Measurements from ENCODE around the gene NANOS2. TPM values are rescaled to one million over a fixed set of nuclear protein-coding genes. Genes with fewer than 3 reads are reported as not detected.

Gene NANOS2
- total and polyA plus RNA-seq, 4 donors = not detected

DNA sequence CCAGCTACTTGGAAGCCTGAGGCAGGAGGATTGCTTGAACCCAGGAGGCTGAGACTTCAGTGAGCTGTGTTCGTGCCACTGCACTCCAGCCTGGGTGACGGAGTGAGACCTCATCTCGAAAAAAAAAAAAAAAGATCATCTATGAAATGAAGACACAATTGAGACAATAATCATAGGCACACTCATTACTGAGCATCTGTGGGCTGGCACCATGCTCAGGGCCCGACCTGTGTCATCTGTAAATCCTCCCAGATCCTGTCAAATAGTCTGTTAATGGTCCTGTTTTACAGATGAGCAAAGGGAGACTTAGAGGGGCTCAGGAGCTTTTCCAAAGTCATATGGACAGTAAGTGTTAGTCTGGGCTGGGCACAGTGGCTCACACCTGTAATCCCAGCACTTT, 4.1 kb upstream of the NANOS2 start:
- 65 to 73% methylated on average over 4 of the region's 4 CpGs for WGBS, 2 donors
- no peak overlapping the region for H3K4me3 ChIP-seq (ENCODE audit: low read length in 2 of 2)
- H3K27me3 ChIP-seq (ENCODE audit: control insufficient read depth in 1 of 2, insufficient read depth in 2 of 2, low read length in 1 of 2) = no peaks in the 10 kb centered on the region
- H3K27ac ChIP-seq (ENCODE audit: low read depth in 1 of 2, low read length in 2 of 2) = no peak overlapping the region
- H3K4me1 ChIP-seq (ENCODE audit: control insufficient read depth in 1 of 2, insufficient read depth in 2 of 2, low read length in 2 of 2) = no peaks in the 10 kb centered on the region
- ATAC-seq (ENCODE audit: low FRiP score) (no peak), DNase-seq (no peak)
- H3K9me3 ChIP-seq (ENCODE audit: control insufficient read depth, low read length) = no peaks in the 10 kb centered on the region
- intact Hi-C loops (cut with DNase I) = no loop called here
- H3K36me3 ChIP-seq (ENCODE audit: control insufficient read depth in 1 of 2, insufficient read depth in 2 of 2, low read length in 1 of 2) = no peaks in the 10 kb centered on the region

DNA sequence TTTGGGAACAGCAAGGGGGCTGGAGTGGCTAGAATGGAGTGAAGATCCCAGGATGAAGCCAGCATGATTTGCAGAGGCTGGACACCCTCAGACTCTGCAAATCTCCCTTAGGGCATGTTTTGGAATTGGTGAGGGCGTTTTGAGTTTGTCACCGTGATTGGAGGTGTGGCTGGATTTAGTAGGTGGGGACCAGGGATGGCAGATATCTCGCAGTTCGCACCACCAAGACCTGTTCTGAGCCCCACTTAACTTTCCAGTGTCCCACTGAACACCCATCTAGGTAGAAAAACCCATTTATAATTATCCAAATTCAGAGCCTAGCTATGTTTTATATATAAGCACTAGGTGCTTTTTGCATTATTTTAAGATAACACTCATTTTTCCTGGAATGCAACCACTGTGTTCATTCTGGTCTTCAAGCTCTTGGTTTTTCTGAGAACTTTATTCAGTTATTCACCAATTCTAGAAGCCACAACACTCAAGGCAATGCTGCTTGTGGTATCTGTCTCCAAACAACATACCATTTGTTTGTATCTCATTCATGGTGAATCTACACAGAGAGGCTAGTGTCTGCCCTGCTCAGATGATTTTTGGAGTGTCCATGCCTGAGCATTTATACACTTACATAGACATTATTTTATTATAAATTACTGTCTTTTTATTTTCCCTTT, 3.0 kb upstream of the NANOS2 start:
- DNase-seq (no peak), ATAC-seq (ENCODE audit: low FRiP score) (no peak)
- no peaks in the 10 kb centered on the region for H3K27me3 ChIP-seq (ENCODE audit: control insufficient read depth in 1 of 2, insufficient read depth in 2 of 2, low read length in 1 of 2)
- H3K9me3 ChIP-seq (ENCODE audit: control insufficient read depth, low read length) = no peaks in the 10 kb centered on the region
- H3K36me3 ChIP-seq (ENCODE audit: control insufficient read depth in 1 of 2, insufficient read depth in 2 of 2, low read length in 1 of 2) = no peaks in the 10 kb centered on the region
- H3K4me1 ChIP-seq (ENCODE audit: control insufficient read depth in 1 of 2, insufficient read depth in 2 of 2, low read length in 2 of 2) = no peaks in the 10 kb centered on the region
- WGBS, 2 donors = 51 to 61% methylated on average over 4 of the region's 4 CpGs
- intact Hi-C loops (cut with DNase I) = no loop called here
- no peak overlapping the region for H3K27ac ChIP-seq (ENCODE audit: low read depth in 1 of 2, low read length in 2 of 2)
- no peak overlapping the region for H3K4me3 ChIP-seq (ENCODE audit: low read length in 2 of 2)

- H3K27ac ChIP-seq (ENCODE audit: low read depth in 1 of 2, low read length in 2 of 2) = no peak overlapping the region
- DNase-seq (no peak), ATAC-seq (ENCODE audit: low FRiP score) (no peak)
- 64 to 73% methylated on average over 8 of the region's 8 CpGs for WGBS, 2 donors
- intact Hi-C loops (cut with DNase I) = no loop called here
- H3K27me3 ChIP-seq (ENCODE audit: control insufficient read depth in 1 of 2, insufficient read depth in 2 of 2, low read length in 1 of 2) = no peaks in the 10 kb centered on the region
- no peaks in the 10 kb centered on the region for H3K9me3 ChIP-seq (ENCODE audit: control insufficient read depth, low read length)
- H3K4me1 ChIP-seq (ENCODE audit: control insufficient read depth in 1 of 2, insufficient read depth in 2 of 2, low read length in 2 of 2) = no peaks in the 10 kb centered on the region
- H3K36me3 ChIP-seq (ENCODE audit: control insufficient read depth in 1 of 2, insufficient read depth in 2 of 2, low read length in 1 of 2) = no peaks in the 10 kb centered on the region
- no peak overlapping the region for H3K4me3 ChIP-seq (ENCODE audit: low read length in 2 of 2)
These were observed 3.3 kb downstream of the NANOS2 start for GRCh38 chr19:45911291-45911690.

DNA sequence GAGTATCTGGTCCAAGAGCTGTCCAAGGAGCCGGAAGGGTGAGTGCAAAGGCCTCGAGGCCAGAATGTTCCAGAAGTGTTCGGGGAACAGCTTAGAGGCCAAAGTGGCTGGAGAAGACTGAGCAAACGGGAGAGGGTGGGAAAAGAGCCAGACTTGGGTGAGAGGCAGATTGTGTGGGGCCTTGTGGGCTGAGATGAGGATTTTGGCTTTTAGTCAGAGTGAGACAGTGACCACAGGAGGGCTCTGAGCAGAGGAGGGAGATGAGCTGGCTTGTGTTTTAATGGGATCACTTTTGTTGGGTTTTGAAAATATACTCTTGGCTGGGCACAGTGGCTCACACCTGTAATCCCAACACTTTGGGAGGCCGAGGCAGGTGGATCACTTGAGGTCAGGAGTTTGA, 5.6 kb downstream of the NANOS2 start:
- intact Hi-C loops (cut with DNase I) = no loop called here
- ATAC-seq (ENCODE audit: low FRiP score) (no peak), DNase-seq (no peak)
- no peaks in the 10 kb centered on the region for H3K27me3 ChIP-seq (ENCODE audit: control insufficient read depth in 1 of 2, insufficient read depth in 2 of 2, low read length in 1 of 2)
- no peaks in the 10 kb centered on the region for H3K36me3 ChIP-seq (ENCODE audit: control insufficient read depth in 1 of 2, insufficient read depth in 2 of 2, low read length in 1 of 2)
- no peak overlapping the region for H3K4me3 ChIP-seq (ENCODE audit: low read length in 2 of 2)
- H3K4me1 ChIP-seq (ENCODE audit: control insufficient read depth in 1 of 2, insufficient read depth in 2 of 2, low read length in 2 of 2) = no peaks in the 10 kb centered on the region
- no peak overlapping the region for H3K27ac ChIP-seq (ENCODE audit: low read depth in 1 of 2, low read length in 2 of 2)
- H3K9me3 ChIP-seq (ENCODE audit: control insufficient read depth, low read length) = no peaks in the 10 kb centered on the region
- 67 to 78% methylated on average over 5 of the region's 5 CpGs for WGBS, 2 donors

GRCh38 chr19:45906221-45906620, 8.4 kb downstream of the NANOS2 start:
- H3K4me3 ChIP-seq (ENCODE audit: low read length in 2 of 2) = no peak overlapping the region
- intact Hi-C loops (cut with DNase I) = no loop called here
- DNase-seq (no peak), ATAC-seq (ENCODE audit: low FRiP score) (no peak)
- no peaks in the 10 kb centered on the region for H3K36me3 ChIP-seq (ENCODE audit: control insufficient read depth in 1 of 2, insufficient read depth in 2 of 2, low read length in 1 of 2)
- no peaks in the 10 kb centered on the region for H3K9me3 ChIP-seq (ENCODE audit: control insufficient read depth, low read length)
- H3K27ac ChIP-seq (ENCODE audit: low read depth in 1 of 2, low read length in 2 of 2) = no peak overlapping the region
- H3K27me3 ChIP-seq (ENCODE audit: control insufficient read depth in 1 of 2, insufficient read depth in 2 of 2, low read length in 1 of 2) = no peaks in the 10 kb centered on the region
- 88 to 89% methylated on average over 3 of the region's 3 CpGs for WGBS, 2 donors
- H3K4me1 ChIP-seq (ENCODE audit: control insufficient read depth in 1 of 2, insufficient read depth in 2 of 2, low read length in 2 of 2) = no peaks in the 10 kb centered on the region

DNA sequence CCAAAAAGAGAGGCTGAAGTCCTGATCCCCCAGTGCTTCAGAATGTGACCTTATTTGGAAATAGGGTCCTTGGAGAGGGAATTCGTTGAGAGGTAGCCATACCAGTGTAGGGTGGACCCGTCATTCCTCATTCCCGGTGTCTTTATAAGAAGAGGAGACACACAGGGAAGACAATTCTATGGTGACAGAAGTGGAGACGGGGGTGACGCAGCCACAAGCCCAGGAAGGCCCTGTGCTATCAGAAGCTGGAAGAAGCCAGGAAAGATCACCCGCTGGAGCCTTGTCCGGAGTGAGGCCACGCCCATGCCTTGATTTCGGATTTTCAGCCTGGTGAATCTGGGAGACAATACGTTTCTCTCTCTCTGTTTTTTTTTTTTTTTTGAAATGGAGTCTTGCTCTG, 9.6 kb downstream of the NANOS2 start:
- DNase-seq (no peak), ATAC-seq (ENCODE audit: low FRiP score) (no peak)
- H3K27me3 ChIP-seq (ENCODE audit: control insufficient read depth in 1 of 2, insufficient read depth in 2 of 2, low read length in 1 of 2) = no peaks in the 10 kb centered on the region
- H3K4me1 ChIP-seq (ENCODE audit: control insufficient read depth in 1 of 2, insufficient read depth in 2 of 2, low read length in 2 of 2) = no peaks in the 10 kb centered on the region
- H3K9me3 ChIP-seq (ENCODE audit: control insufficient read depth, low read length) = no peaks in the 10 kb centered on the region
- H3K27ac ChIP-seq (ENCODE audit: low read depth in 1 of 2, low read length in 2 of 2) = no peak overlapping the region
- WGBS, 2 donors = 77 to 82% methylated on average over 9 to 10 of the region's 10 CpGs
- intact Hi-C loops (cut with DNase I) = no loop called here
- H3K36me3 ChIP-seq (ENCODE audit: control insufficient read depth in 1 of 2, insufficient read depth in 2 of 2, low read length in 1 of 2) = no peaks in the 10 kb centered on the region
- H3K4me3 ChIP-seq (ENCODE audit: low read length in 2 of 2) = no peak overlapping the region

DNA sequence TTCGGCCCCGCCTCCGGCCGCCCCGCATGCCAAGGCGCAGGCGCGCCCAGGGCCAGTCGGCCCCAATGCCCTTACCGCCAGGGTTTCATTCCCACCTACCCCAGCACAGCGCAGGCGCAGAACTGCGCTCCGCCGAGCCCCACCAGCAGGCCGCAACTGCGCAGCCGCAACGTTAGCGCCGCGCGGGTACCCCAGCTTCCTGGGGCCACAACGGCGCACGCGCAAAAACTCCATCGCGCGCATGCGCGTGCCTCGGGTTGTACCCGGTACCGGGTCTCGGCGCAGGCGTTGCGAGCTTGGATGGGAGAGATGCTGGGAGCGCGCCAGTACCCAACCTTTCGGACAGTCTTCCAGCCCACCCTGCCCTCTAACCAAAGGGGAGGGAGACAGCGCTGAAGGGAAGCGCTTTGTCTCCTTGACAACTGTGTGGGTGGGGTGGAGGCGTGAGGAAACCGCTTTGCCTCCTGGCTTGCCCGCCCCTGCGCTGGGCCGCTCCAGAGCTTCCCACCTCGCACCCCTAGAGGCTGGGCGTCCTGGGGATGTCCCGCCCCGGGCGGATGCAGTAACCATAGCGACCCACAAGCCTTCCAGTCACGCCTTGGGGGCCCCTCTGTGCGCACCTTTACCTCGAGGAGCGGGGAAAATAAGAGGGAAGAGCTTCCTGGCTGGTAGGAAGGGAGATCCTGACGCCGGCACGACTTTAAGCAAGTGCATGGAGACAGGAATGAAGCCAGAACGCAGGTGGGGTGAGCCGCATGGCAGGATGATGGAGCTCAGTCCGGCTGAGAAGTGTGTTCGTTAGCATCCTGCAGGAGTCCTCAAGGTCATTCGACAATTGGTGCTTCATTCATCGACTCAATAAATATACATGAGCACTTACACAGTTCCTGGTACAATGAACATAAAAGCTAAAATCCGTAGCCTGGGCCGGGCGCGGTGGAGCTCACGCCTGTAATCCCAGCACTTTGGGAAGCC, 11.6 kb downstream of the NANOS2 start:
- intact Hi-C loops (cut with DNase I) = no loop called here
- H3K27ac ChIP-seq (ENCODE audit: low read depth in 1 of 2, low read length in 2 of 2) = no peak overlapping the region
- no peaks in the 10 kb centered on the region for H3K4me1 ChIP-seq (ENCODE audit: control insufficient read depth in 1 of 2, insufficient read depth in 2 of 2, low read length in 2 of 2)
- WGBS, 2 donors = 1% methylated on average over 63 to 73 of the region's 73 CpGs
- ATAC-seq (ENCODE audit: low FRiP score) (peak; percentile 98), DNase-seq (peak; percentile 99 to 100)
- no peaks in the 10 kb centered on the region for H3K36me3 ChIP-seq (ENCODE audit: control insufficient read depth in 1 of 2, insufficient read depth in 2 of 2, low read length in 1 of 2)
- no peaks in the 10 kb centered on the region for H3K9me3 ChIP-seq (ENCODE audit: control insufficient read depth, low read length)
- H3K4me3 ChIP-seq (ENCODE audit: low read length in 2 of 2) = peak overlapping the region; percentile 7 to 30
- no peaks in the 10 kb centered on the region for H3K27me3 ChIP-seq (ENCODE audit: control insufficient read depth in 1 of 2, insufficient read depth in 2 of 2, low read length in 1 of 2)

GRCh38 chr19:45901912-45902650, 12.5 kb downstream of the NANOS2 start, which contains the start of gene MYPOP:
MYPOP (minus strand) TSS chr19:45902613; CDS start chr19:45901773, 840 bp downstream.
- no peak for ATAC-seq (ENCODE audit: low FRiP score)
- 0 to 1% methylated on average over 39 to 47 of the region's 47 CpGs for WGBS, 2 donors
- intact Hi-C loops (cut with DNase I) = no loop called here
- no peak for DNase-seq
- H3K4me1 ChIP-seq (ENCODE audit: control insufficient read depth in 1 of 2, insufficient read depth in 2 of 2, low read length in 2 of 2) = no peaks in the 10 kb centered on the region
- no peak within 1 kb of the TSS for H3K27ac ChIP-seq (ENCODE audit: low read depth in 1 of 2, low read length in 2 of 2)
- H3K27me3 ChIP-seq (ENCODE audit: control insufficient read depth in 1 of 2, insufficient read depth in 2 of 2, low read length in 1 of 2) = no peaks in the 10 kb centered on the region
- H3K36me3 ChIP-seq (ENCODE audit: control insufficient read depth in 1 of 2, insufficient read depth in 2 of 2, low read length in 1 of 2) = no peaks in the 10 kb centered on the region
- peak within 1 kb of the TSS; percentile 68 to 77 for H3K4me3 ChIP-seq (ENCODE audit: low read length in 2 of 2)
- H3K9me3 ChIP-seq (ENCODE audit: control insufficient read depth, low read length) = no peaks in the 10 kb centered on the region
